Tibial artery (tissue), 4 donors: ENCODE measurements around the gene KRT37.
"Not testable (repeated sequence)": the region's sequence is repeated elsewhere in the genome, so short reads cannot be mapped to it uniquely, and the experiment has no call there.

Experiments used
- DNase-seq, 2 donors: peaks; one replicate each; pipeline ENCODE4 v3.0.0-alpha.2; 2019
- H3K27ac ChIP-seq, 2 donors: fragments of 200-600 bp; sonication (generic) in 1 of 2; 1 replicate in 1 of 2; 2 replicates in 1 of 2; pipeline ENCODE4 v1.5.1; 2018 to 2019; ENCODE audit warnings: mild to moderate bottlenecking in 1 of 2
- H3K27me3 ChIP-seq, 2 donors: fragments of 200-600 bp; sonication (generic) in 1 of 2; one replicate each; pipeline versions ENCODE4 v1.5.1 to v1.6.0; 2016 to 2019
- H3K36me3 ChIP-seq, 3 donors: fragments of 200-600 bp; sonication (generic) in 2 of 3; one replicate each; pipeline ENCODE4 v1.5.1; 2016 to 2019; ENCODE audit warnings: mild to moderate bottlenecking in 2 of 3
- H3K4me1 ChIP-seq, 4 donors: fragments of 200-600 bp; sonication (generic) in 2 of 4; 1 replicate in 3 of 4; 2 replicates in 1 of 4; pipeline ENCODE4 v1.5.1; 2016 to 2019
- H3K4me3 ChIP-seq, 2 donors: fragments of 200-600 bp; sonication (generic) in 1 of 2; 1 replicate in 1 of 2; 2 replicates in 1 of 2; pipeline ENCODE4 v1.5.1; 2018 to 2019; ENCODE audit warnings: mild to moderate bottlenecking in 2 of 2
- H3K9me3 ChIP-seq, 3 donors: fragments of 200-600 bp; sonication (generic) in 1 of 3; one replicate each; pipeline ENCODE4 v1.5.1; 2016 to 2019
- intact Hi-C: fragments of 100-400 bp; cut with DNase I; formaldehyde crosslinking; loops from one replicate; pipeline ENCODE4 v1.15.0; 2023; ENCODE audit warnings: low total_unique reads
- TF ChIP-seq, protein P1 (sequence below), 2 experiments: fragments of 200-600 bp in 1 of 2; fragments of 450-650 bp in 1 of 2; IDR thresholded peaks; one replicate each; pipeline ENCODE4 v1.5.1; 2017 to 2019; ENCODE audit warnings: antibody characterized with exemption in 2 of 2, mild to moderate bottlenecking in 1 of 2, moderate library complexity in 1 of 2

KRT37 gene

DNA sequence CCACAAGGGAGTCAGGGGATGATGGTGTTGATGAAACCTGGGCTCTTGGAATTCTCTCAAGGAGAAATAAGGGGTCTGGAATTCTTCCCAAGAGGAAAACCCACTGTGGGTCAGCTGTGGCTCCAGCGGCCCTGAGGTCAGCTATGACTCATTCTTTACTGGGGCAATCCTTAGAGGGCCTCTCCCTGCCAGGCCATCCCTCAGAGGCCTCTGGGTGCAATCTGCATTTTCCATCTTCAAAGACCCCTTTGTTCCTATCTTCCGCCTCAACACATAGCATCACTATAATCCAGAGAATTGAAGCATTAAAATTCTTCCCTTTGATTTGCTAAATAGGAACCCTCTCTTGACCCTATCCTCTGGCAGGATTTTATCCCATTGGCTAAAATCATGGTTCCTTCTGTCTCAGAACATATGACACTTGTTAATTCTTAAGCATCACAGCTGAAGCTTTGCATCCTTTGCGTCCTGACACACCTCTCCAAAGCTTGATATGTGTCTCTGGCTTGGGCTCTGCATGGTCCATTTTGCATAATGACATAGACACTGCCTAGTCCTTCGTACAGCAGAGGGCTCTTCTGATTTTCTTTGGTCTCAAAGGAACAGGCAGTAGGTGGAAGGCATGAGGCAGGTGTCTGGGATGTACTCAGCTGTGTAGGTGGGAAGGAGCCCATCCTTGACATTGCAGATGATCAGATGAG lies 4.4 kb upstream of the KRT37 start:
- TF ChIP-seq, protein P1, sequence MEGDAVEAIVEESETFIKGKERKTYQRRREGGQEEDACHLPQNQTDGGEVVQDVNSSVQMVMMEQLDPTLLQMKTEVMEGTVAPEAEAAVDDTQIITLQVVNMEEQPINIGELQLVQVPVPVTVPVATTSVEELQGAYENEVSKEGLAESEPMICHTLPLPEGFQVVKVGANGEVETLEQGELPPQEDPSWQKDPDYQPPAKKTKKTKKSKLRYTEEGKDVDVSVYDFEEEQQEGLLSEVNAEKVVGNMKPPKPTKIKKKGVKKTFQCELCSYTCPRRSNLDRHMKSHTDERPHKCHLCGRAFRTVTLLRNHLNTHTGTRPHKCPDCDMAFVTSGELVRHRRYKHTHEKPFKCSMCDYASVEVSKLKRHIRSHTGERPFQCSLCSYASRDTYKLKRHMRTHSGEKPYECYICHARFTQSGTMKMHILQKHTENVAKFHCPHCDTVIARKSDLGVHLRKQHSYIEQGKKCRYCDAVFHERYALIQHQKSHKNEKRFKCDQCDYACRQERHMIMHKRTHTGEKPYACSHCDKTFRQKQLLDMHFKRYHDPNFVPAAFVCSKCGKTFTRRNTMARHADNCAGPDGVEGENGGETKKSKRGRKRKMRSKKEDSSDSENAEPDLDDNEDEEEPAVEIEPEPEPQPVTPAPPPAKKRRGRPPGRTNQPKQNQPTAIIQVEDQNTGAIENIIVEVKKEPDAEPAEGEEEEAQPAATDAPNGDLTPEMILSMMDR (IDR thresholded peaks at IDR 0.05), result no peak
- Histone ChIP-seq H3K36me3 (no peaks in the 10 kb centered on the region), H3K27me3 (peaks cover 0 to 5% of the 10 kb centered on the region in 2 donors), H3K27ac (no peak overlapping the region), H3K4me3 (no peak overlapping the region), H3K9me3 (no peaks in the 10 kb centered on the region), H3K4me1 (no peaks in the 10 kb centered on the region)
- no peak for DNase-seq
- intact Hi-C loops, result no loop called here

DNA sequence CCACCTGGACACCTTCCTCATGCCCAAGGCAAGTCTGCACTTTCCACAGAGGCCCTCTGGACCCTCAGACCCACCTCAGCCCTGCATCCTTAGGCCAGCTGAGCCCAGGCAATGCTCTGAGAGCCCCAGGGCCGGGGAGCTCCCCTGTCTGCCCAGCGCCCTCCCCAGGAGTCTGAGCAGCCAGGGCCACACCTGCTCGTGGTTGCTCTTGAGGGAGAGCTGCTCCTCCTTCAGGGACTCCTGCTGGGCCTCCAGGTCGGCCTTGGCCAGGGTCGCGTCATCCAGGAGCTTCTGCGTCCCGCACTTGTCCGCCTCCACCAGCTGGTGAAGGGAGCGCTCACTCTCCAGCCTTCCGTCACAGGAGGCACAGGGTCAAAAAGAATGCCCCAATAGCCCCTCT lies 1.8 kb downstream of the KRT37 start:
- H3K4me1 ChIP-seq, H3K4me3 ChIP-seq, H3K9me3 ChIP-seq, H3K36me3 ChIP-seq, H3K27me3 ChIP-seq, DNase-seq, H3K27ac ChIP-seq, intact Hi-C loops: not testable (repeated sequence)

DNA sequence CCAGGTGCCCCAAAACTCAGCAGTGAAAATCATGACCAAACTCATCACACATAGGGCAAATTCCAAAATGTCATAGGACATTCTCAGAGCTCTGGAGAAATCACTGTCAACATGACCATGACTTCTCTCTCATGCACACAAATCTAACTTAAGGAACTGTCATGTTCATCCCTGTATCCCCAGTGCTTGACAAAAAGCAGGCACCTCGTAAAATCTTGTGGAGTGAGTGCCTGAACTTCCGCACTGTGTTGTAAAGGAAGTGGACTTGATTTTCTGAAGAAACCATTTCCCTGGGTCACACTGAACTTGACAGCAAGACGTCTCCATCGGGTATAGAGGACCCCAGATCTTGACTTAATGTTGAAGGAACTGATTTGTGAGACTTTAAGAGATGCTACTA lies 2.8 kb downstream of the KRT37 start:
- intact Hi-C loops, result no loop called here
- TF ChIP-seq, protein P1 (IDR thresholded peaks at IDR 0.05), result no peak

DNA sequence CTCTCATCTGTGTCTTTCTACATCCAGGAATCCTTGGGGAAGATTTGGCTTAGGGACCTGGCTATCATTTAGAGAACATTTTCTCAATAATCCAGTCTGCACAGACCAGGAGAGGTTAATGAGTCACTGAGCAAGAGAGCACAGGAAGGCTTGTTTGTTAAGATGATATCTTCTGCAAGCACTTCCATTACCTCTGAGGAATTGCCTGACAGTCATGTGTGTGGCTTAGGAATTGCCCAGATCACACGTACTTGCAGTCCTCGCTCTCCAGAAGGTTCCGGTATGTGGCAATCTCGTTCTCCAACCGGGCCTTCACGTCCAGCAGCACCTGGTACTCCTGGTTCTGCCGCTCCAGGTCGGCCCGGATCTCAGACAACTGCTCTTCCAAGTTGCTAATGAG lies 3.3 kb downstream of the KRT37 start:
- H3K9me3 ChIP-seq, result no peaks in the 10 kb centered on the region
- no peak for DNase-seq
- peaks cover 0 to 17% (median 9%) of the 10 kb centered on the region in 4 donors for H3K4me1 ChIP-seq
- no peak overlapping the region for H3K4me3 ChIP-seq
- intact Hi-C loops, result no loop called here
- no peak overlapping the region for H3K27ac ChIP-seq
- no peaks in the 10 kb centered on the region for H3K27me3 ChIP-seq
- TF ChIP-seq, protein P1 (IDR thresholded peaks at IDR 0.05), result no peak
- no peaks in the 10 kb centered on the region for H3K36me3 ChIP-seq

More for the DNA sequence above, 2.8 kb downstream of the KRT37 start:
- peaks cover 0 to 12% (median 6%) of the 10 kb centered on the region in 4 donors for H3K4me1 ChIP-seq
- no peaks in the 10 kb centered on the region for H3K27me3 ChIP-seq
- no peak overlapping the region for H3K4me3 ChIP-seq
- no peaks in the 10 kb centered on the region for H3K36me3 ChIP-seq
- no peak overlapping the region for H3K27ac ChIP-seq
- no peak for DNase-seq
- H3K9me3 ChIP-seq, result no peaks in the 10 kb centered on the region

DNA sequence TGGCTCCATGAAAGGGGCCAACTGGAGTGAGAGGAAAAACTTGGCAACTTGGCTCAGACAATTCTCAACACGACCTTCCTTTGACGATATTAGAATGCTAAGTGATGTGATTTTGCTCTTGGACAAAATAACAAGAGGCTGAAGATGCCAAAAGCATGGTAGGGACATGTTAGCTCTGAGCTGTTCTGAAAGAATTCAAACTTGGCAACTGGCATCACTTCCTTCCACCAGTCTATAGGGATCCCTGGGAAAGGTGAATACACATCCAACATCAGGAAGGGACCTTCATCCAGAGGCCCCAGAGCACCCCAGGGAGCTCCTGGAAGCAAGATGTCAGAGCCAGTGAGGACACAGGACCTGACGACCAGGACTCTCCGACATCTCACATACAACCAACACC lies 4.3 kb downstream of the KRT37 start:
- TF ChIP-seq, protein P1 (IDR thresholded peaks at IDR 0.05), result no peak
- no peaks in the 10 kb centered on the region for H3K9me3 ChIP-seq
- H3K27ac ChIP-seq, result no peak overlapping the region
- peaks cover 0 to 24% (median 12%) of the 10 kb centered on the region in 4 donors for H3K4me1 ChIP-seq
- H3K36me3 ChIP-seq, result no peaks in the 10 kb centered on the region
- H3K27me3 ChIP-seq, result no peaks in the 10 kb centered on the region
- no peak overlapping the region for H3K4me3 ChIP-seq
- no peak for DNase-seq
- intact Hi-C loops, result no loop called here

DNA sequence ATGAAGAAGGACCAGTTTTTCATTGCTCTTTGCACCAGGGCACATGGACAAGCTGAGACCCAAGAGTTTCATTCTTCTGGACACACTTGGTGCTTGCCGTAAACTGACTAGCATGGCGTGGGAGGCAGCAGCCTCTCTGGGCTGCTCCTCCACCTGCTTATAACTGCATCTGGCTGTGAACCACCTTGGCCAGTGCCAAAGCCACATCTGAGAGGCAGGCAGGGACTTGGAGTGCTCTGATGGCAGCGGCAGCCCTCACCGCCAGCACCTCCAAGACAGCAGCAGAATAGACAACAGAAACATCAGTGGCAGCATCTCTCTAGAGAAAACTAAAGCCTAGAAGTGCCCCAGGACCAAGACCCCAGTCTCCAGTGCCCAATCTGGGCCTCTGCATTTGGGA lies 4.7 kb downstream of the KRT37 start:
- no peak overlapping the region for H3K4me3 ChIP-seq
- H3K4me1 ChIP-seq, result peaks cover 0 to 24% (median 12%) of the 10 kb centered on the region in 4 donors
- no peak for DNase-seq
- no peaks in the 10 kb centered on the region for H3K36me3 ChIP-seq
- TF ChIP-seq, protein P1 (IDR thresholded peaks at IDR 0.05), result no peak
- intact Hi-C loops, result no loop called here
- H3K27ac ChIP-seq, result no peak overlapping the region
- H3K9me3 ChIP-seq, result no peaks in the 10 kb centered on the region
- no peaks in the 10 kb centered on the region for H3K27me3 ChIP-seq
